ENCODE measurements around the gene IL22RA2. TPM values are rescaled to one million over a fixed set of nuclear protein-coding genes. Genes with fewer than 3 reads are reported as not detected.
A peak's percentile ranks its signal among the peaks of the same experiment; 100 is the strongest.

The IL22RA2 gene
- total RNA-seq, 1 experiment from 2014 or later = not detected

DNA sequence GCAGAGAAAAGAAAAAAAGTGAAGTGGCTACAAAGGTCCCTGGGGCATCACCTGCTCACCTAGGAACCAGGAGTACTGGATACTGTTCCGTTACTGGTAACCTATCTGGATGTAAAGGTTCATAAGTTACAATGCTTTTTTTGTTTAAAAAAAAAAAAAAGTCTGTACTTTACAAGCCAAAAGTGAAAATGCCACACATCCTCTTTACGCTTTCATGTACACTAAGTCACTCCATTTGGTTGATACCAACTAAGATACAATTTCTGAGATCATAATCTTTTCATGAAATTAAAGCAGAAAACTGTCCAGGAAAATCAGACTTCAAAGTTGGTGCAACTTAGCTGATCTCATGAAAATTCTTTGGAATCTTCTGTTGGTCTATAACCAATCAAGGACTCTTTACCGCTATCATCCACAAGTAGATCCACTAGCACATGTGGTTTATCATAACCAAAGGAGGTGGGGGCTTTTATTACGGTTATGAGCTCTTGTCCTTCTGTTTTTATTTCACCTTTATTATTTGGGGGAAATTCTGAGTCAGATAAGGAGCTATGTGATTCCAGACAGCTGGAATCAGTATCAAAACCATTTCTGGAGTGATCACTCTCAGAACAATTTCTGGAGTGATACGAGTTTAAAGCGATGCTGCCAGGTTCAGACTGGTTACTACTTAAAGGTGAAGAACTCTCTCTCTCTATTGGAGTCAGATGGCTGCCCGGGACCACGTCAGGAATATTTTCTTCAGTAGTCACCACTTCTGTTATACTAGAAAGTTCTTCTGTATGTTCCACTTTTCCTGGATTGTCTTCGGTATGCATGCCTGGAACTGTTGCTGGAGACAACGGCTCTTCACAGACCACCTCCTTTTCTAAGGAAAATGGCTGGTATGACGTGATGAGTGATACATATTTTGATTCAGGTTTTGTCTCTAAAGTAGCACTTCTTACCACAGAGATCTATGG is 24.5 kb upstream of the IL22RA2 start:
- no peak for DNase-seq (ENCODE audit: low read depth, low spot score)
- intact Hi-C loops (cut with micrococcal nuclease; ENCODE audit: unreplicated experiment) = no loop called here
- BruUV-seq (replicated peaks) = TSS peak; percentile 58

DNA sequence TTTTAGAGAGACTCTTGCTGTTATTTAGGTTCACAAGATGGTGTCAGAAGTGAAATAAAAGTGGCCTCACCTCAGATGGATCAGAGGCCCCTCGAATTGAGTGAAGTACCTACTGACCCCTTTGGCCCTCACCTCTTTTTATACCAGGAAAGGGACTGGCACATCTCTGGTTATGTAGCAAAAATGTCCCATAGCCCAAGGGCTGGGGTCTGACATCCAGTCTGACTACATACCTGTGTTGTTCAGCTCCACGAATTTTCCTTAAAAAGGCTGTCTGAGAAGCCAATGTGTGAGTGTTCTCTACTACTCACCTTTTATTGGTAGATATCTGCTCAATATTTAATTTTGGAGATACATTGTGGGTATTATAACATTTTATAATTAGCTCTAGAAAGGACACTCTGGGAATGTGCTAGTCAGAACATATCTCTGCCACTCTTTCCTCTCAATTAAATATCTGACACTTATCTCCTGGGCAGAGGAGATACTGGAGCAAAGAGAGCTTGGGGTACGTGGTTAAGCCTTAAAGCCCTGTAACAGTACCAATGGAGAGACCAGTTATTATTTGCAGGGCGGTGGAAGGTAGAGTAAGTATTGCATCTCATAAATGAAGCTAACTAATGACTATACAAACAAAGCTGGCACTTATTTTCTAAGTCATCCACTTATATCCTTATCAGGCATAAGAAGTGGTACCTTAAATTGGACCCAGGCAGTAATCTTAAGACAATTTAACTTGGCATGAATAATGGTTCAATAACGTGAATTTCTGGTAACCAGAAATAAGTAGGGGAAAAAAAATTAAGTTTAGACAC is 20.0 kb upstream of the IL22RA2 start:
- no TSS peak for BruUV-seq (replicated peaks)

More for the DNA sequence above, 24.5 kb upstream of the IL22RA2 start:
- ATAC-seq = no peak
- Histone ChIP-seq H3K36me3 (ENCODE audit: control insufficient read depth, insufficient read depth, low read length) (no peaks in the 10 kb centered on the region), H3K27ac (ENCODE audit: low read length) (no peak overlapping the region), H3K4me1 (ENCODE audit: control insufficient read depth, insufficient read depth, low read length) (no peaks in the 10 kb centered on the region), H3K4me3 (ENCODE audit: low read depth in 2 of 2, low read length in 2 of 2) (no peak overlapping the region), H3K9me3 (ENCODE audit: control insufficient read depth, insufficient read depth, low read depth, low read length) (no peaks in the 10 kb centered on the region), H3K27me3 (ENCODE audit: control insufficient read depth, insufficient read depth, low read length) (no peaks in the 10 kb centered on the region)
- TF ChIP-seq SIN3A (IDR thresholded peaks at IDR 0.05; ENCODE audit: borderline replicate concordance, insufficient read depth, low read depth, low read length) = no peak
- TF ChIP-seq POLR2AphosphoS5 (IDR thresholded peaks at IDR 0.05; ENCODE audit: low read depth, low read length) = no peak
- TF ChIP-seq TCF7L2 (IDR thresholded peaks at IDR 0.05; ENCODE audit: low read depth, low read length) = no peak
- TF ChIP-seq, protein P1, sequence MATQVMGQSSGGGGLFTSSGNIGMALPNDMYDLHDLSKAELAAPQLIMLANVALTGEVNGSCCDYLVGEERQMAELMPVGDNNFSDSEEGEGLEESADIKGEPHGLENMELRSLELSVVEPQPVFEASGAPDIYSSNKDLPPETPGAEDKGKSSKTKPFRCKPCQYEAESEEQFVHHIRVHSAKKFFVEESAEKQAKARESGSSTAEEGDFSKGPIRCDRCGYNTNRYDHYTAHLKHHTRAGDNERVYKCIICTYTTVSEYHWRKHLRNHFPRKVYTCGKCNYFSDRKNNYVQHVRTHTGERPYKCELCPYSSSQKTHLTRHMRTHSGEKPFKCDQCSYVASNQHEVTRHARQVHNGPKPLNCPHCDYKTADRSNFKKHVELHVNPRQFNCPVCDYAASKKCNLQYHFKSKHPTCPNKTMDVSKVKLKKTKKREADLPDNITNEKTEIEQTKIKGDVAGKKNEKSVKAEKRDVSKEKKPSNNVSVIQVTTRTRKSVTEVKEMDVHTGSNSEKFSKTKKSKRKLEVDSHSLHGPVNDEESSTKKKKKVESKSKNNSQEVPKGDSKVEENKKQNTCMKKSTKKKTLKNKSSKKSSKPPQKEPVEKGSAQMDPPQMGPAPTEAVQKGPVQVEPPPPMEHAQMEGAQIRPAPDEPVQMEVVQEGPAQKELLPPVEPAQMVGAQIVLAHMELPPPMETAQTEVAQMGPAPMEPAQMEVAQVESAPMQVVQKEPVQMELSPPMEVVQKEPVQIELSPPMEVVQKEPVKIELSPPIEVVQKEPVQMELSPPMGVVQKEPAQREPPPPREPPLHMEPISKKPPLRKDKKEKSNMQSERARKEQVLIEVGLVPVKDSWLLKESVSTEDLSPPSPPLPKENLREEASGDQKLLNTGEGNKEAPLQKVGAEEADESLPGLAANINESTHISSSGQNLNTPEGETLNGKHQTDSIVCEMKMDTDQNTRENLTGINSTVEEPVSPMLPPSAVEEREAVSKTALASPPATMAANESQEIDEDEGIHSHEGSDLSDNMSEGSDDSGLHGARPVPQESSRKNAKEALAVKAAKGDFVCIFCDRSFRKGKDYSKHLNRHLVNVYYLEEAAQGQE (IDR thresholded peaks at IDR 0.05; ENCODE audit: insufficient read depth in 1 of 2, low read depth in 2 of 2, low read length in 1 of 2) = no peak
- TF ChIP-seq, protein P2, sequence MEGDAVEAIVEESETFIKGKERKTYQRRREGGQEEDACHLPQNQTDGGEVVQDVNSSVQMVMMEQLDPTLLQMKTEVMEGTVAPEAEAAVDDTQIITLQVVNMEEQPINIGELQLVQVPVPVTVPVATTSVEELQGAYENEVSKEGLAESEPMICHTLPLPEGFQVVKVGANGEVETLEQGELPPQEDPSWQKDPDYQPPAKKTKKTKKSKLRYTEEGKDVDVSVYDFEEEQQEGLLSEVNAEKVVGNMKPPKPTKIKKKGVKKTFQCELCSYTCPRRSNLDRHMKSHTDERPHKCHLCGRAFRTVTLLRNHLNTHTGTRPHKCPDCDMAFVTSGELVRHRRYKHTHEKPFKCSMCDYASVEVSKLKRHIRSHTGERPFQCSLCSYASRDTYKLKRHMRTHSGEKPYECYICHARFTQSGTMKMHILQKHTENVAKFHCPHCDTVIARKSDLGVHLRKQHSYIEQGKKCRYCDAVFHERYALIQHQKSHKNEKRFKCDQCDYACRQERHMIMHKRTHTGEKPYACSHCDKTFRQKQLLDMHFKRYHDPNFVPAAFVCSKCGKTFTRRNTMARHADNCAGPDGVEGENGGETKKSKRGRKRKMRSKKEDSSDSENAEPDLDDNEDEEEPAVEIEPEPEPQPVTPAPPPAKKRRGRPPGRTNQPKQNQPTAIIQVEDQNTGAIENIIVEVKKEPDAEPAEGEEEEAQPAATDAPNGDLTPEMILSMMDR (IDR thresholded peaks at IDR 0.05) = no peak
- CTCF ChIA-PET = no interaction called here
- in situ Hi-C loops (cut with HindIII; ENCODE audit: low pct_unique_long_range_greater_than_20kb, low sequenced_read_pairs) = no loop called here
- POLR2A ChIA-PET = no interaction called here

More for the DNA sequence above, 20.0 kb upstream of the IL22RA2 start:
- H3K27me3 ChIP-seq (ENCODE audit: control insufficient read depth, insufficient read depth, low read length) = no peaks in the 10 kb centered on the region
- ATAC-seq (no peak), DNase-seq (ENCODE audit: low read depth, low spot score) (no peak)
- in situ Hi-C loops (cut with HindIII; ENCODE audit: low pct_unique_long_range_greater_than_20kb, low sequenced_read_pairs) (no loop called here), intact Hi-C loops (cut with micrococcal nuclease; ENCODE audit: unreplicated experiment) (no loop called here)
- no peaks in the 10 kb centered on the region for H3K4me1 ChIP-seq (ENCODE audit: control insufficient read depth, insufficient read depth, low read length)
- ChIA-PET POLR2A (no interaction called here), CTCF (no interaction called here)
- TF ChIP-seq, protein P1 (IDR thresholded peaks at IDR 0.05; ENCODE audit: insufficient read depth in 1 of 2, low read depth in 2 of 2, low read length in 1 of 2) = no peak
- TF ChIP-seq, protein P2 (IDR thresholded peaks at IDR 0.05) = no peak
- no peak for TF ChIP-seq POLR2AphosphoS5 (IDR thresholded peaks at IDR 0.05; ENCODE audit: low read depth, low read length)
- no peak for TF ChIP-seq SIN3A (IDR thresholded peaks at IDR 0.05; ENCODE audit: borderline replicate concordance, insufficient read depth, low read depth, low read length)
- no peak for TF ChIP-seq TCF7L2 (IDR thresholded peaks at IDR 0.05; ENCODE audit: low read depth, low read length)
- H3K9me3 ChIP-seq (ENCODE audit: control insufficient read depth, insufficient read depth, low read depth, low read length) = peaks cover 9% of the 10 kb centered on the region
- no peaks in the 10 kb centered on the region for H3K36me3 ChIP-seq (ENCODE audit: control insufficient read depth, insufficient read depth, low read length)
- no peak overlapping the region for H3K4me3 ChIP-seq (ENCODE audit: low read depth in 2 of 2, low read length in 2 of 2)
- no peak overlapping the region for H3K27ac ChIP-seq (ENCODE audit: low read length)

Data from Panc1 (cell line).